Colonic mucosa (tissue), 4 donors: ENCODE measurements around the gene IL7R. TPM values are rescaled to one million over a fixed set of nuclear protein-coding genes. Genes with fewer than 3 reads are reported as not detected.

ENCODE experiments used
- DNase-seq: peaks from one replicate; pipeline ENCODE4 v3.0.0-alpha.2; 2020
- H3K27ac ChIP-seq: fragments of 200-600 bp; one replicate; pipeline ENCODE4 v1.8.0; 2021
- H3K27me3 ChIP-seq: fragments of 200-600 bp; one replicate; pipeline ENCODE4 v1.8.0; 2021
- H3K36me3 ChIP-seq: fragments of 200-600 bp; one replicate; pipeline ENCODE4 v1.8.0; 2021
- H3K4me1 ChIP-seq: fragments of 200-600 bp; one replicate; pipeline ENCODE4 v1.8.0; 2021; ENCODE audit warnings: mild to moderate bottlenecking
- H3K4me3 ChIP-seq: fragments of 200-600 bp; one replicate; pipeline ENCODE4 v1.8.0; 2021
- H3K9ac ChIP-seq, 2 donors: one replicate each; pipeline ENCODE4 v1.7.0; 2013; ENCODE audit warnings: control low read depth in 2 of 2, low read depth in 2 of 2, low read length in 2 of 2
- H3K9me3 ChIP-seq: fragments of 200-600 bp; one replicate; pipeline ENCODE4 v1.8.0; 2021
- intact Hi-C: fragments of 100-400 bp; cut with DNase I; formaldehyde crosslinking; loops from one replicate; pipeline ENCODE4 v1.14.1; 2022
- total RNA-seq, 2 donors: library from RNA; stranded (reverse); fragmentation: NEBNext Ultra II Directional in 1 of 2; extraction: Animal tissue kit (Norgen Biotek cat#: 25700) in 1 of 2; gene quantifications; one replicate each; pipeline ENCODE4 v1.2.1, GENCODE V29; 2021
- TF ChIP-seq, protein P1 (sequence below): fragments of 200-600 bp; IDR thresholded peaks from one replicate; pipeline ENCODE4 v1.8.0; 2022; ENCODE audit warnings: antibody characterized with exemption, mild to moderate bottlenecking
- donor health status: healthy.
- donor health status: DM: no; HTN: no; CAD: no.
- donor health status: DM: no; HTN: no; CAD: no.

IL7R gene
- total RNA-seq, 2 donors from 2014 or later = 4.6 to 6.1 TPM

DNA sequence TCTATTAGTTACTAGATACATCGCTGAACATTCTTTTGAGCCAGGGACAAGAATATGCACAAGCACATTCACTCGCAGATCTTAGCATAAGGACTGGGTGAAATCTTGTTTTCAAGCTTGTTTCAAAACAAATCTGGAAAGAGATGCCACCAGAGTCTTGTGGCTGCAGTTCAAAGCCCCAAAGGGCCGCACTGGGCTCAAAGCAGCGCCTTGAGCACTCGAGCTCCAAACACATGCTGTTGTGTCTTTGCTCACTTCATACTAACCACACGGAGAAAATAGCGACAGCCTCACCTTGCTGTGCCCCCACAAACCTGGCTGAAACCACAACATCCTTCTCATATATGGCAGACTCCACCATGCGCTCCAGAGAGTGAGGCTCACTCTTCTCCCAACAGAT, 34.2 kb upstream of the IL7R start:
- DNase-seq = no peak
- Histone ChIP-seq H3K36me3 (no peaks in the 10 kb centered on the region), H3K9ac (no peak overlapping the region), H3K4me3 (no peak overlapping the region), H3K27me3 (no peaks in the 10 kb centered on the region), H3K4me1 (no peaks in the 10 kb centered on the region), H3K9me3 (no peaks in the 10 kb centered on the region), H3K27ac (no peak overlapping the region)
- intact Hi-C loops = no loop called here
- TF ChIP-seq, protein P1, sequence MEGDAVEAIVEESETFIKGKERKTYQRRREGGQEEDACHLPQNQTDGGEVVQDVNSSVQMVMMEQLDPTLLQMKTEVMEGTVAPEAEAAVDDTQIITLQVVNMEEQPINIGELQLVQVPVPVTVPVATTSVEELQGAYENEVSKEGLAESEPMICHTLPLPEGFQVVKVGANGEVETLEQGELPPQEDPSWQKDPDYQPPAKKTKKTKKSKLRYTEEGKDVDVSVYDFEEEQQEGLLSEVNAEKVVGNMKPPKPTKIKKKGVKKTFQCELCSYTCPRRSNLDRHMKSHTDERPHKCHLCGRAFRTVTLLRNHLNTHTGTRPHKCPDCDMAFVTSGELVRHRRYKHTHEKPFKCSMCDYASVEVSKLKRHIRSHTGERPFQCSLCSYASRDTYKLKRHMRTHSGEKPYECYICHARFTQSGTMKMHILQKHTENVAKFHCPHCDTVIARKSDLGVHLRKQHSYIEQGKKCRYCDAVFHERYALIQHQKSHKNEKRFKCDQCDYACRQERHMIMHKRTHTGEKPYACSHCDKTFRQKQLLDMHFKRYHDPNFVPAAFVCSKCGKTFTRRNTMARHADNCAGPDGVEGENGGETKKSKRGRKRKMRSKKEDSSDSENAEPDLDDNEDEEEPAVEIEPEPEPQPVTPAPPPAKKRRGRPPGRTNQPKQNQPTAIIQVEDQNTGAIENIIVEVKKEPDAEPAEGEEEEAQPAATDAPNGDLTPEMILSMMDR = no peak

DNA sequence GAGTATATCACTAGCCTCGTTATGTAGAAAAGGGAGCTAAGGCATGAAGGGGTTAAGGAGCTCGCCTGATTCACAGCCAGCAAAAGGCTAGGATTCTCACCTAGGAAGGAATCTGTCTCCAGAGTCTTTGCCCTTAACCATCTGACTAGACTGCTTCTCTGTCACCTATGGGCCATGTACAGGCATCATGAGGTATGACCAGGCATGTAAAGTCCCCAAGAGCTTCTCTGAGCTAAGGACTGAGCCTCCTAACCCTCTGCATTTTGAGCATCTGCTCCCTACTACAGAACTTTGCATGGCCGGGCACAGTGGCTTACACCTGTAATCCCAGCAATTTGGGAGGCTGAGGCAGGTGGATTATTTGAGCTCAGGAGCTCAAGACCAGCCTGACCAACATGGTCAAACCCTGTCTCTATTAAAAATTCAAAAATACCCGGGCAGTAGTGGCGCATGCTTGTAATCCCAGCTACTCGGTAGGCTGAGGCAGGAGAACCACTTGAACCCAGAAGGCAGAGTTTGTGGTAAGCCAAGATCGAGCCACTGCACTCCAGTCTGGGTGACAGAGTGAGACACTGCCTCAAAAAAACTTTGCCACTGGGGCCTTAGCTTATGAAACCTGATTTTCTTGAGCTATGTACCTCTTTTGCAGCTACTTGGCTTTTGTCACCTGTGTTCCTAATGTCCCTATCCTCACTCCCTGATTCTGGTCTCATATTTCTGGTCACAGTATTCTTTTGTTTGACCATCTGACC, 33.2 kb upstream of the IL7R start:
- DNase-seq = no peak
- Histone ChIP-seq H3K4me1 (no peaks in the 10 kb centered on the region), H3K27me3 (no peaks in the 10 kb centered on the region), H3K9me3 (no peaks in the 10 kb centered on the region), H3K36me3 (no peaks in the 10 kb centered on the region), H3K27ac (no peak overlapping the region), H3K4me3 (no peak overlapping the region), H3K9ac (no peak overlapping the region)
- intact Hi-C loops = no loop called here
- TF ChIP-seq, protein P1 = no peak

DNA sequence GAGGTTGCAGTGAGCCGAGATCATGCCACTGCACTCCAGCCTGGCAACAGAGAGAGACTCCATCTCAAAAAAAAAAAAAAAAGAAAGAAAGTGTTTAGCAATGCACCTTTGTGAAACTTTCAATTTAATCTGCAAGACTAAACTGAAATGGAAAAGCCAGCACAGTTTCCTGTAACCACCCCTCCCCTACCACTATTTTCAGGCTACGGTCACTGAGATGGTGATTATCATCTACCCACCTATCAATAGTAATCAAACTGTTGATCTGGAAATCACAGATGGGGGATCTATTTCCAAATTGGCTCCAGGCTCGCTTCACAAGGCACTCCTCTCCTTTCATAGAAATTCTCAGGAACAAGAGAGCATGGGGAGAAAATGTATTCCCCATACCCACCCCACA, 30.6 kb upstream of the IL7R start:
- no peak overlapping the region for H3K9ac ChIP-seq
- H3K27me3 ChIP-seq = no peaks in the 10 kb centered on the region
- TF ChIP-seq, protein P1 = no peak
- no peak for DNase-seq
- H3K4me3 ChIP-seq = no peak overlapping the region
- no peak overlapping the region for H3K27ac ChIP-seq
- H3K36me3 ChIP-seq = no peaks in the 10 kb centered on the region
- intact Hi-C loops = no loop called here
- no peaks in the 10 kb centered on the region for H3K4me1 ChIP-seq
- no peaks in the 10 kb centered on the region for H3K9me3 ChIP-seq

DNA sequence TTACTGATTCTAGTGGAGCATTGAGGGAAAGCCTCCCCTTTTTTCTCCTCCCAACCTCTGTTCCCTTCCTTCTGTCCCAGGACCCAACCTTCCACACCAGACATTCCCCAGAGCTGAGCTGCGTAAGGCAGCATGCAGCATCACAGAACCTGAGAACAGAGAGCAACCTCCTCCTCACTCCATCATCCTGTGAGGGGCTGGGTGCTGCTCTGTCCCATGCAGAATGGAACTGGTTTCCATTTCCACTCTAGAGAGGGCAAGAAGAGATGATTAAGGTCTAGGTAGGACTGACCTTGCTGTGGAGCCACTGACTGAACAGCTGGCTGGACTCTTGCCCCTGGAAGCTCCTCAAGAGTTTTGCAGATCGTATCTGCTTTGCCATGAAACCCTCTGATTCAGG, 30.1 kb upstream of the IL7R start:
- Histone ChIP-seq H3K9ac (no peak overlapping the region), H3K9me3 (no peaks in the 10 kb centered on the region), H3K4me3 (no peak overlapping the region), H3K4me1 (no peaks in the 10 kb centered on the region), H3K27me3 (no peaks in the 10 kb centered on the region), H3K27ac (no peak overlapping the region), H3K36me3 (no peaks in the 10 kb centered on the region)
- intact Hi-C loops = no loop called here
- DNase-seq = no peak
- TF ChIP-seq, protein P1 = no peak

DNA sequence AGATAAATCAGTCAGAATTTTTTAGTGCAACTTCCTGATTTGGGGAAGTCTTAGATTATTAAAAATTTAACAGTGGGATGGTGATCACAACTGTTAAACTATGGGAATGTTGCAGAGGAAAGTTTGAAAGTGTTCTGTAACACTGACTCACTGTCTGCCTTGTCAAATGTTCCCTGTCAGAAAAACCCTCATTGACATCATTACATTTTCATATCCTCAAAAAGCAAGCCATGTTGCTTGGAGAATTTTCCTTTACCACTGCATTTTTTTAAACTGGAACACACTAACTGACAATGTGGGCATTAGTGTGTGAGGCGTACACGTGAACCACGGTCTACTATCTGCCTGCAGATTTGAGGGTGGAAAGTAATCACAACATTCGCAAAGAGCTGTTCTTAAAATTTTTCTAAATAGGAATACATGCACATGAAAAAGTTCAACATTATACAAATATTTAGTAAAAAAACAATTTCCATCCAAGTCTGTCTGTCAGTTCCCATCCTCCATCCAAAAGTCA, 28.6 kb upstream of the IL7R start:
- no peak overlapping the region for H3K4me3 ChIP-seq
- H3K9me3 ChIP-seq = no peaks in the 10 kb centered on the region
- no peaks in the 10 kb centered on the region for H3K4me1 ChIP-seq
- no peak for DNase-seq
- intact Hi-C loops = no loop called here
- H3K36me3 ChIP-seq = no peaks in the 10 kb centered on the region
- H3K27me3 ChIP-seq = no peaks in the 10 kb centered on the region
- no peak overlapping the region for H3K27ac ChIP-seq
- H3K9ac ChIP-seq = no peak overlapping the region
- TF ChIP-seq, protein P1 = no peak
